IMR-90 (cell line): ENCODE measurements around the gene LGI1. TPM values are rescaled to one million over a fixed set of nuclear protein-coding genes. Genes with fewer than 3 reads are reported as not detected.

Source experiments
- ATAC-seq: fragments of 200-7000 bp; cut with Tn5 transposase; 2 replicates; pipeline ENCODE4 v1.9.1; 2020; ENCODE audit warnings: low read depth, mild to moderate bottlenecking, moderate library complexity
- BruUV-seq: library from RNA; stranded (reverse); fragments of 400-500 nt; replicated peaks from 2 replicates; lab custom pipeline; 2021; lab: Mats Ljungman, UMichigan
- CTCF ChIA-PET: fragments of 300-600 bp; formaldehyde crosslinking; extraction: SDS; loops from one replicate; lab custom pipeline; 2021; ENCODE audit warnings: antibody characterized with exemption; lab: Yijun Ruan, JAX
- POLR2A ChIA-PET: fragments of 300-600 bp; sonication (Branson Sonifier 250); formaldehyde crosslinking; loops from one replicate; lab custom pipeline; 2022; ENCODE audit warnings: antibody characterized with exemption; ENCODE audit not compliant: unreplicated experiment; lab: Charles Lee
- DNase-seq: peaks from one replicate; pipeline ENCODE4 v3.0.0; 2013
- H2AFZ ChIP-seq: replicated peaks from 2 replicates; pipeline ENCODE3; 2013; ENCODE audit warnings: low read length, mild to moderate bottlenecking; ENCODE audit not compliant: poor library complexity
- H2AK5ac ChIP-seq: 2 replicates; pipeline ENCODE4 v1.6.1; 2013; ENCODE audit warnings: low read depth, low read length, inconsistent platforms
- H2AK9ac ChIP-seq: replicated peaks from 2 replicates; pipeline ENCODE3; 2013; ENCODE audit warnings: mild to moderate bottlenecking, low read depth, low read length, moderate library complexity; ENCODE audit not compliant: poor library complexity
- H2BK120ac ChIP-seq: 2 replicates; pipeline ENCODE4 v1.6.1; 2013; ENCODE audit warnings: low read depth, low read length, inconsistent platforms
- H2BK15ac ChIP-seq: 3 replicates; pipeline ENCODE4 v1.6.1; 2013; ENCODE audit warnings: low read depth, low read length, inconsistent platforms
- H2BK20ac ChIP-seq: 2 replicates; pipeline ENCODE4 v1.6.1; 2013; ENCODE audit warnings: low read depth, mild to moderate bottlenecking, inconsistent platforms, low read length, moderate library complexity
- H2BK5ac ChIP-seq: 2 replicates; pipeline ENCODE4 v1.6.1; 2013; ENCODE audit warnings: mild to moderate bottlenecking, low read depth, low read length, inconsistent platforms; ENCODE audit not compliant: poor library complexity, severe bottlenecking
- H3K14ac ChIP-seq: replicated peaks from 2 replicates; pipeline ENCODE4 v1.6.1; 2013; ENCODE audit warnings: low read depth, low read length, inconsistent platforms
- H3K18ac ChIP-seq: 2 replicates; pipeline ENCODE4 v1.6.1; 2013; ENCODE audit warnings: low read depth, low read length, control low read depth
- H3K23ac ChIP-seq: 2 replicates; pipeline ENCODE4 v1.6.1; 2013; ENCODE audit warnings: low read depth, low read length, inconsistent platforms
- H3K27ac ChIP-seq: 2 replicates; pipeline ENCODE4 v1.5.1; 2013; ENCODE audit warnings: mild to moderate bottlenecking, control low read depth, low read length; ENCODE audit not compliant: insufficient read depth
- H3K27me3 ChIP-seq: 2 replicates; pipeline ENCODE4 v1.6.1; 2013; ENCODE audit warnings: low read length; ENCODE audit not compliant: control insufficient read depth, insufficient read depth
- H3K36me3 ChIP-seq: 2 replicates; pipeline ENCODE4 v1.6.1; 2013; ENCODE audit warnings: low read length, mixed read lengths; ENCODE audit not compliant: control insufficient read depth, insufficient read depth
- H3K4ac ChIP-seq: 2 replicates; pipeline ENCODE4 v1.6.1; 2013; ENCODE audit warnings: low read depth, low read length, inconsistent platforms
- H3K4me1 ChIP-seq: 2 replicates; pipeline ENCODE4 v1.6.1; 2013; ENCODE audit warnings: low read length, mixed read lengths; ENCODE audit not compliant: control insufficient read depth, insufficient read depth
- H3K4me2 ChIP-seq: 2 replicates; pipeline ENCODE4 v1.6.1; 2013; ENCODE audit warnings: low read depth, mild to moderate bottlenecking, control low read depth, low read length, moderate library complexity
- H3K4me3 ChIP-seq: 2 replicates; pipeline ENCODE4 v1.5.1; 2013; ENCODE audit warnings: low read depth, mild to moderate bottlenecking, control low read depth, low read length, moderate library complexity; ENCODE audit not compliant: insufficient read depth
- H3K56ac ChIP-seq: 2 replicates; pipeline ENCODE4 v1.6.1; 2013; ENCODE audit warnings: low read length, inconsistent platforms; ENCODE audit not compliant: insufficient read depth; ENCODE audit errors: extremely low read depth
- H3K79me1 ChIP-seq, 2 experiments: 2 replicates each; pipeline ENCODE4 v1.6.1; 2013; ENCODE audit warnings: low read length in 2 of 2, inconsistent platforms in 1 of 2, low read depth in 1 of 2
- H3K9ac ChIP-seq: 2 replicates; pipeline ENCODE4 v1.6.1; 2013; ENCODE audit warnings: low read depth, low read length, control low read depth
- H3K9me1 ChIP-seq: 2 replicates; pipeline ENCODE4 v1.6.1; 2013; ENCODE audit warnings: low read length, inconsistent platforms; ENCODE audit not compliant: insufficient read depth
- H3K9me3 ChIP-seq: 2 replicates; pipeline ENCODE4 v1.6.1; 2013; ENCODE audit warnings: low read length; ENCODE audit not compliant: control insufficient read depth, insufficient read depth
- H4K20me1 ChIP-seq: 2 replicates; pipeline ENCODE4 v1.6.1; 2013; ENCODE audit warnings: low read length, inconsistent platforms; ENCODE audit not compliant: insufficient read depth
- H4K5ac ChIP-seq: 2 replicates; pipeline ENCODE4 v1.6.1; 2013; ENCODE audit warnings: mild to moderate bottlenecking, low read depth, low read length, control low read depth
- H4K8ac ChIP-seq, 2 experiments: 2 replicates each; pipeline ENCODE4 v1.6.1; 2013; ENCODE audit warnings: low read depth in 2 of 2, low read length in 2 of 2, control low read depth in 1 of 2, inconsistent platforms in 1 of 2
- H4K91ac ChIP-seq: 2 replicates; pipeline ENCODE4 v1.6.1; 2013; ENCODE audit warnings: low read depth, low read length, inconsistent platforms; ENCODE audit not compliant: insufficient read depth
- CEBPB ChIP-seq: IDR thresholded peaks from 2 replicates; pipeline ENCODE4 v1.6.1; 2012; ENCODE audit warnings: low read depth, low read length, improper control_type of control experiment
- RFX5 ChIP-seq: IDR thresholded peaks from 2 replicates; pipeline ENCODE4 v1.8.0; 2012; ENCODE audit warnings: low read depth, mild to moderate bottlenecking, low read length, moderate library complexity
- whole genome bisulfite sequencing, 2 experiments: methylation state at CpG; one replicate each; pipeline versions ENCODE4 v1.1.5 to v1.1.7; 2013; ENCODE audit warnings: missing lambda C conversion rate in 2 of 2; ENCODE audit not compliant: insufficient read length in 1 of 2; ENCODE audit errors: extremely low coverage in 2 of 2; 5-methylcytosine and 5-hydroxymethylcytosine counted together
- dilution Hi-C: fragments of 300-500 bp; cut with HindIII; formaldehyde crosslinking; loops from one replicate; pipeline ENCODE4 v1.14.3; 2018; ENCODE audit warnings: low sequenced_read_pairs; ENCODE audit not compliant: unreplicated experiment
- in situ Hi-C: fragments of 300-500 bp; cut with MboI; formaldehyde crosslinking; loops from 3 replicates; pipeline ENCODE4 v1.14.3; 2019; ENCODE audit warnings: low sequenced_read_pairs, inconsistent platforms, mixed read lengths
- intact Hi-C: fragments of 100-400 bp; cut with micrococcal nuclease; formaldehyde crosslinking; loops from 2 replicates; pipeline ENCODE4 v1.10.0; 2022
- polyA plus RNA-seq, 3 experiments: library from polyadenylated mRNA; depleted of rRNA; stranded (reverse); fragments of >200 nt; gene quantifications; 2 replicates each; pipeline ENCODE4 v1.2.3, GENCODE V29; 2012; ENCODE audit warnings: low replicate concordance in 1 of 3
- total RNA-seq: library from RNA; depleted of rRNA; stranded (reverse); fragments of >200 nt; gene quantifications from 2 replicates; pipeline ENCODE4 v1.2.3, GENCODE V29; 2012

Gene LGI1
- total and polyA plus RNA-seq, 2 of the 4 experiments (the other 2 are of a cell fraction) = not detected

DNA sequence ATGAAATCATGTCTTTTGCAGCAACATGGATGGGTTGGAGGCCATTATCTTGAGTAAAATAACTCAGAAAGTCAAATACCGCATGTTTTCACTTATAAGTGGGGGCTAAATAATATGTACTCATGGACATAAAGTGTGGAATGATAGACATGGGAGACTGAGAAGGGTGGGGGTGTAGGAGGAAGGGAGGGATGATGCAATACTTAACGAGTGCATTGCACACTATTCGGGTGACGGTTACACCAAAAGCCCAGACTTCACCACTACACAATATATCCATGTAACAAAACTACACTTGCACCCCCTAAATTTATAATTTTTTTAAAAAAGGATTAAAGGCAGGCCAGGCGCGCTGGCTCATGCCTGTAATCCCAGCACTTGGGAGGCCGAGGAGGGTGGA is 13.6 kb downstream of the LGI1 start:
- DNase-seq = no peak
- no peak overlapping the region for H2BK5ac ChIP-seq
- no peak overlapping the region for H3K18ac ChIP-seq
- H3K4me1 ChIP-seq = no peaks in the 10 kb centered on the region
- H3K9me1 ChIP-seq = no peaks in the 10 kb centered on the region
- no peak overlapping the region for H2BK20ac ChIP-seq
- H3K27me3 ChIP-seq = peaks cover 21% of the 10 kb centered on the region
- H2AFZ ChIP-seq = no peak overlapping the region
- H3K27ac ChIP-seq = no peak overlapping the region
- H4K91ac ChIP-seq = no peak overlapping the region
- ChIA-PET POLR2A (no interaction called here), CTCF (no interaction called here)
- intact Hi-C loops = no loop called here
- no peak overlapping the region for H2BK15ac ChIP-seq
- H2AK5ac ChIP-seq = no peak overlapping the region
- no peaks in the 10 kb centered on the region for H3K79me1 ChIP-seq
- BruUV-seq = no TSS peak
- no peak overlapping the region for H3K23ac ChIP-seq
- H4K8ac ChIP-seq = no peak overlapping the region
- no peak overlapping the region for H3K56ac ChIP-seq
- H3K4me2 ChIP-seq = no peak overlapping the region
- no peaks in the 10 kb centered on the region for H3K36me3 ChIP-seq
- no peaks in the 10 kb centered on the region for H3K9me3 ChIP-seq
- H3K4ac ChIP-seq = no peak overlapping the region
- in situ Hi-C loops = no loop called here
- no peak overlapping the region for H3K14ac ChIP-seq
- no peak overlapping the region for H2BK120ac ChIP-seq
- H3K9ac ChIP-seq = no peak overlapping the region
- ATAC-seq = no peak
- 92% methylated on average over 3 of the region's 7 CpGs; no CpG with 5 or more reads in 1 of the 2 experiments for WGBS, 2 experiments
- no peak overlapping the region for H4K5ac ChIP-seq
- H4K20me1 ChIP-seq = no peaks in the 10 kb centered on the region
- H2AK9ac ChIP-seq = no peak overlapping the region
- H3K4me3 ChIP-seq = no peak overlapping the region
- dilution Hi-C loops = no loop called here
- peak; percentile 67 for TF ChIP-seq CEBPB
- TF ChIP-seq RFX5 = no peak
